Effector memory CD4-positive, alpha-beta T cell (primary cell): ENCODE measurements around the gene TBC1D2B.
"Not testable (repeated sequence)": the region's sequence is repeated elsewhere in the genome, so short reads cannot be mapped to it uniquely, and the experiment has no call there.

ENCODE experiments used
- DNase-seq, 3 donors: peaks; one replicate each; pipeline ENCODE4 v3.0.0-alpha.2; 2020
- H3K27ac ChIP-seq: 2 replicates; pipeline ENCODE4 v1.7.0; 2013; ENCODE audit warnings: mild to moderate bottlenecking, low read length, moderate library complexity; ENCODE audit not compliant: insufficient read depth, poor library complexity, severe bottlenecking
- H3K27me3 ChIP-seq: replicated peaks from 2 replicates; pipeline ENCODE4 v1.7.0; 2013; ENCODE audit warnings: mild to moderate bottlenecking, low read length; ENCODE audit not compliant: insufficient read depth, control insufficient read depth, poor library complexity, severe bottlenecking
- H3K36me3 ChIP-seq: 2 replicates; pipeline ENCODE4 v1.7.0; 2013; ENCODE audit warnings: mild to moderate bottlenecking, low read length, moderate library complexity; ENCODE audit not compliant: control insufficient read depth, insufficient read depth
- H3K4me1 ChIP-seq: 2 replicates; pipeline ENCODE4 v1.7.0; 2013; ENCODE audit warnings: low read length, mild to moderate bottlenecking; ENCODE audit not compliant: control insufficient read depth, insufficient read depth, poor library complexity, severe bottlenecking
- H3K4me3 ChIP-seq: 2 replicates; pipeline ENCODE4 v1.7.0; 2013; ENCODE audit warnings: low read length, low read depth, mild to moderate bottlenecking; ENCODE audit not compliant: insufficient read depth, poor library complexity, severe bottlenecking
- H3K9me3 ChIP-seq: 2 replicates; pipeline ENCODE4 v1.7.0; 2013; ENCODE audit warnings: mild to moderate bottlenecking, low read length, moderate library complexity; ENCODE audit not compliant: control insufficient read depth

Gene TBC1D2B

GRCh38 chr15:77975332-77976094 lies 102.0 kb downstream of the TBC1D2B start:
- Histone ChIP-seq H3K4me1 (no peaks in the 10 kb centered on the region), H3K27ac (no peak overlapping the region), H3K9me3 (no peaks in the 10 kb centered on the region), H3K4me3 (no peak overlapping the region), H3K36me3 (no peaks in the 10 kb centered on the region), H3K27me3 (no peaks in the 10 kb centered on the region)
- no peak for DNase-seq

- no peak overlapping the region for H3K27ac ChIP-seq
- no peaks in the 10 kb centered on the region for H3K36me3 ChIP-seq
- no peaks in the 10 kb centered on the region for H3K27me3 ChIP-seq
- no peaks in the 10 kb centered on the region for H3K4me1 ChIP-seq
- no peak overlapping the region for H3K4me3 ChIP-seq
- DNase-seq, result no peak
- no peaks in the 10 kb centered on the region for H3K9me3 ChIP-seq
Observed at GRCh38 chr15:77974416-77975331, 102.8 kb downstream of the TBC1D2B start.

GRCh38 chr15:77974098-77974414 lies 103.5 kb downstream of the TBC1D2B start:
- H3K36me3 ChIP-seq, result no peaks in the 10 kb centered on the region
- H3K4me1 ChIP-seq, result no peaks in the 10 kb centered on the region
- H3K9me3 ChIP-seq, result no peaks in the 10 kb centered on the region
- H3K27me3 ChIP-seq, result no peaks in the 10 kb centered on the region
- DNase-seq, result no peak
- no peak overlapping the region for H3K4me3 ChIP-seq
- H3K27ac ChIP-seq, result no peak overlapping the region

- H3K4me3 ChIP-seq, H3K27ac ChIP-seq, H3K9me3 ChIP-seq, H3K36me3 ChIP-seq, DNase-seq, H3K27me3 ChIP-seq, H3K4me1 ChIP-seq: not testable (repeated sequence)
Observed at GRCh38 chr15:77973273-77974097, 104.0 kb downstream of the TBC1D2B start.

- not testable (repeated sequence) for DNase-seq, H3K9me3 ChIP-seq, H3K4me3 ChIP-seq, H3K36me3 ChIP-seq, H3K4me1 ChIP-seq, H3K27me3 ChIP-seq, H3K27ac ChIP-seq
Observed at GRCh38 chr15:77972706-77973105, 104.8 kb downstream of the TBC1D2B start.

- not testable (repeated sequence) for H3K36me3 ChIP-seq, H3K4me3 ChIP-seq, DNase-seq, H3K27me3 ChIP-seq, H3K4me1 ChIP-seq, H3K27ac ChIP-seq, H3K9me3 ChIP-seq
Observed at GRCh38 chr15:77971875-77972274, 105.6 kb downstream of the TBC1D2B start.

GRCh38 chr15:77970813-77971360 lies 106.6 kb downstream of the TBC1D2B start:
- H3K9me3 ChIP-seq, H3K27ac ChIP-seq, H3K4me3 ChIP-seq, DNase-seq, H3K36me3 ChIP-seq, H3K27me3 ChIP-seq, H3K4me1 ChIP-seq: not testable (repeated sequence)

GRCh38 chr15:77969055-77969454 lies 108.5 kb downstream of the TBC1D2B start:
- H3K36me3 ChIP-seq, result no peaks in the 10 kb centered on the region
- H3K4me1 ChIP-seq, result no peaks in the 10 kb centered on the region
- H3K27ac ChIP-seq, result no peak overlapping the region
- H3K9me3 ChIP-seq, result no peaks in the 10 kb centered on the region
- DNase-seq, result no peak
- no peaks in the 10 kb centered on the region for H3K27me3 ChIP-seq
- no peak overlapping the region for H3K4me3 ChIP-seq

GRCh38 chr15:77967798-77968197 lies 109.7 kb downstream of the TBC1D2B start:
- no peaks in the 10 kb centered on the region for H3K4me1 ChIP-seq
- H3K27ac ChIP-seq, result no peak overlapping the region
- no peak overlapping the region for H3K4me3 ChIP-seq

More at GRCh38 chr15:77967798-77968197, 109.7 kb downstream of the TBC1D2B start:
- H3K27me3 ChIP-seq, result no peaks in the 10 kb centered on the region
- no peak for DNase-seq
- no peaks in the 10 kb centered on the region for H3K36me3 ChIP-seq
- H3K9me3 ChIP-seq, result no peaks in the 10 kb centered on the region
